Activated naive CD4-positive, alpha-beta T cell treated with anti-CD3 and anti-CD28 coated beads, Interleukin-2, amount 50 U/mL, for 24 hours (primary cell): Measurements from ENCODE around the gene CFAP54.
"Not testable (repeated sequence)": the region's sequence is repeated elsewhere in the genome, so short reads cannot be mapped to it uniquely, and the experiment has no call there.

Experiments used
- H3K27ac Mint-ChIP-seq: one replicate; pipeline ENCODE4 v1.8.0; 2021; ENCODE audit warnings: mild to moderate bottlenecking, mixed read lengths
- H3K27me3 Mint-ChIP-seq: one replicate; pipeline ENCODE4 v1.8.0; 2021; ENCODE audit warnings: mixed read lengths
- H3K36me3 Mint-ChIP-seq: one replicate; pipeline ENCODE4 v1.8.0; 2021; ENCODE audit warnings: mixed read lengths
- H3K4me1 Mint-ChIP-seq: one replicate; pipeline ENCODE4 v1.8.0; 2021; ENCODE audit warnings: mixed read lengths
- H3K4me3 Mint-ChIP-seq: one replicate; pipeline ENCODE4 v1.8.0; 2021; ENCODE audit warnings: mild to moderate bottlenecking, mixed read lengths
- H3K9me3 Mint-ChIP-seq: one replicate; pipeline ENCODE4 v1.8.0; 2021; ENCODE audit warnings: mixed read lengths

Gene CFAP54

GRCh38 chr12:96466939-96467751, 22.2 kb upstream of the CFAP54 start:
- peak overlapping the region; percentile 70 for H3K27ac Mint-ChIP-seq
- no peaks in the 10 kb centered on the region for H3K4me1 Mint-ChIP-seq
- peaks cover 6% of the 10 kb centered on the region for H3K36me3 Mint-ChIP-seq
- H3K4me3 Mint-ChIP-seq: no peak overlapping the region
- no peaks in the 10 kb centered on the region for H3K27me3 Mint-ChIP-seq
- peaks cover 8% of the 10 kb centered on the region for H3K9me3 Mint-ChIP-seq

GRCh38 chr12:96471368-96472050, 17.9 kb upstream of the CFAP54 start:
- Mint-ChIP-seq H3K9me3 (peaks cover 8% of the 10 kb centered on the region), H3K27me3 (no peaks in the 10 kb centered on the region), H3K4me3 (no peak overlapping the region), H3K36me3 (peaks cover 6% of the 10 kb centered on the region), H3K27ac (no peak overlapping the region), H3K4me1 (no peaks in the 10 kb centered on the region)

GRCh38 chr12:96472384-96472783, 17.0 kb upstream of the CFAP54 start:
- peaks cover 8% of the 10 kb centered on the region for H3K9me3 Mint-ChIP-seq
- no peaks in the 10 kb centered on the region for H3K4me1 Mint-ChIP-seq
- peaks cover 6% of the 10 kb centered on the region for H3K36me3 Mint-ChIP-seq
- H3K4me3 Mint-ChIP-seq: no peak overlapping the region
- no peaks in the 10 kb centered on the region for H3K27me3 Mint-ChIP-seq
- no peak overlapping the region for H3K27ac Mint-ChIP-seq

- no peaks in the 10 kb centered on the region for H3K27me3 Mint-ChIP-seq
- H3K27ac Mint-ChIP-seq: no peak overlapping the region
- no peaks in the 10 kb centered on the region for H3K4me1 Mint-ChIP-seq
- no peak overlapping the region for H3K4me3 Mint-ChIP-seq
- peaks cover 6% of the 10 kb centered on the region for H3K36me3 Mint-ChIP-seq
- peaks cover 8% of the 10 kb centered on the region for H3K9me3 Mint-ChIP-seq
These were observed 15.8 kb upstream of the CFAP54 start for GRCh38 chr12:96473394-96474093.

GRCh38 chr12:96474206-96474605, 15.2 kb upstream of the CFAP54 start:
- Mint-ChIP-seq H3K27me3 (no peaks in the 10 kb centered on the region), H3K27ac (no peak overlapping the region), H3K9me3 (peaks cover 8% of the 10 kb centered on the region)

GRCh38 chr12:96478011-96478410, 11.4 kb upstream of the CFAP54 start:
- Mint-ChIP-seq H3K4me3 (no peak overlapping the region), H3K9me3 (no peaks in the 10 kb centered on the region), H3K4me1 (no peaks in the 10 kb centered on the region), H3K27me3 (no peaks in the 10 kb centered on the region), H3K27ac (no peak overlapping the region), H3K36me3 (no peaks in the 10 kb centered on the region)

More at GRCh38 chr12:96474206-96474605, 15.2 kb upstream of the CFAP54 start:
- Mint-ChIP-seq H3K4me1 (no peaks in the 10 kb centered on the region), H3K36me3 (peaks cover 6% of the 10 kb centered on the region), H3K4me3 (no peak overlapping the region)

GRCh38 chr12:96482086-96482485, 7.3 kb upstream of the CFAP54 start:
- Mint-ChIP-seq H3K36me3 (no peaks in the 10 kb centered on the region), H3K4me3 (no peak overlapping the region), H3K27me3 (no peaks in the 10 kb centered on the region), H3K9me3 (no peaks in the 10 kb centered on the region), H3K27ac (no peak overlapping the region), H3K4me1 (peaks cover 16% of the 10 kb centered on the region)

- H3K9me3 Mint-ChIP-seq: no peaks in the 10 kb centered on the region
- H3K4me3 Mint-ChIP-seq: no peak overlapping the region
- H3K4me1 Mint-ChIP-seq: peaks cover 21% of the 10 kb centered on the region
- H3K27me3 Mint-ChIP-seq: no peaks in the 10 kb centered on the region
- no peaks in the 10 kb centered on the region for H3K36me3 Mint-ChIP-seq
- H3K27ac Mint-ChIP-seq: no peak overlapping the region
These were observed 6.3 kb upstream of the CFAP54 start for GRCh38 chr12:96483116-96483515.

- Mint-ChIP-seq H3K36me3 (no peaks in the 10 kb centered on the region), H3K4me1 (peaks cover 32% of the 10 kb centered on the region), H3K27me3 (no peaks in the 10 kb centered on the region), H3K4me3 (no peak overlapping the region), H3K9me3 (no peaks in the 10 kb centered on the region), H3K27ac (peak overlapping the region; percentile 56)
These were observed 2.4 kb upstream of the CFAP54 start for GRCh38 chr12:96486751-96487613.

- peaks cover 32% of the 10 kb centered on the region for H3K4me1 Mint-ChIP-seq
- no peaks in the 10 kb centered on the region for H3K27me3 Mint-ChIP-seq
- H3K27ac Mint-ChIP-seq: peak overlapping the region; percentile 56
- H3K9me3 Mint-ChIP-seq: no peaks in the 10 kb centered on the region
- no peaks in the 10 kb centered on the region for H3K36me3 Mint-ChIP-seq
- H3K4me3 Mint-ChIP-seq: no peak overlapping the region
These were observed 1.7 kb upstream of the CFAP54 start for GRCh38 chr12:96487634-96488033.

GRCh38 chr12:96493106-96493505, 3.7 kb downstream of the CFAP54 start:
- H3K4me1 Mint-ChIP-seq: peaks cover 23% of the 10 kb centered on the region
- H3K36me3 Mint-ChIP-seq: no peaks in the 10 kb centered on the region
- H3K4me3 Mint-ChIP-seq: no peak overlapping the region
- no peak overlapping the region for H3K27ac Mint-ChIP-seq
- H3K9me3 Mint-ChIP-seq: no peaks in the 10 kb centered on the region
- no peaks in the 10 kb centered on the region for H3K27me3 Mint-ChIP-seq

GRCh38 chr12:96494154-96494553, 4.8 kb downstream of the CFAP54 start:
- H3K4me1 Mint-ChIP-seq: peaks cover 16% of the 10 kb centered on the region
- not testable (repeated sequence) for H3K36me3 Mint-ChIP-seq, H3K4me3 Mint-ChIP-seq, H3K9me3 Mint-ChIP-seq, H3K27ac Mint-ChIP-seq, H3K27me3 Mint-ChIP-seq

GRCh38 chr12:96495155-96495554, 5.8 kb downstream of the CFAP54 start:
- no peak overlapping the region for H3K4me3 Mint-ChIP-seq
- H3K27ac Mint-ChIP-seq: no peak overlapping the region
- H3K27me3 Mint-ChIP-seq: no peaks in the 10 kb centered on the region
- no peaks in the 10 kb centered on the region for H3K9me3 Mint-ChIP-seq
- no peaks in the 10 kb centered on the region for H3K36me3 Mint-ChIP-seq
- peaks cover 15% of the 10 kb centered on the region for H3K4me1 Mint-ChIP-seq

GRCh38 chr12:96495841-96496545, 6.6 kb downstream of the CFAP54 start:
- Mint-ChIP-seq H3K4me3 (no peak overlapping the region), H3K4me1 (peaks cover 22% of the 10 kb centered on the region), H3K36me3 (no peaks in the 10 kb centered on the region), H3K27me3 (no peaks in the 10 kb centered on the region), H3K9me3 (no peaks in the 10 kb centered on the region), H3K27ac (no peak overlapping the region)

- Mint-ChIP-seq H3K9me3 (no peaks in the 10 kb centered on the region), H3K27ac (no peak overlapping the region), H3K4me3 (no peak overlapping the region), H3K4me1 (peaks cover 31% of the 10 kb centered on the region), H3K36me3 (no peaks in the 10 kb centered on the region), H3K27me3 (no peaks in the 10 kb centered on the region)
These were observed 7.6 kb downstream of the CFAP54 start for GRCh38 chr12:96496944-96497343.
